Measurements from ENCODE around the gene NRGN. TPM values are rescaled to one million over a fixed set of nuclear protein-coding genes. Genes with fewer than 3 reads are reported as not detected.

NRGN gene
- total RNA-seq, 1 donor: 0.43 TPM

GRCh38 chr11:124724979-124725718 lies 14.6 kb upstream of the NRGN start:
- TF ChIP-seq CTCF (IDR thresholded peaks at IDR 0.05; ENCODE audit: insufficient read depth, low read depth, low read length): no peak
- H3K4me3 ChIP-seq (ENCODE audit: low read depth, low read length): no peak overlapping the region
- no peak for DNase-seq (ENCODE audit: low read depth)

- no peak for TF ChIP-seq CTCF (IDR thresholded peaks at IDR 0.05; ENCODE audit: insufficient read depth, low read depth, low read length)
- no peak overlapping the region for H3K4me3 ChIP-seq (ENCODE audit: low read depth, low read length)
- no peak for DNase-seq (ENCODE audit: low read depth)
Measured at GRCh38 chr11:124725719-124726105, 14.0 kb upstream of the NRGN start.

- no peak for TF ChIP-seq CTCF (IDR thresholded peaks at IDR 0.05; ENCODE audit: insufficient read depth, low read depth, low read length)
- DNase-seq (ENCODE audit: low read depth): no peak
- no peak overlapping the region for H3K4me3 ChIP-seq (ENCODE audit: low read depth, low read length)
Measured at GRCh38 chr11:124727474-124727873, 12.3 kb upstream of the NRGN start.

GRCh38 chr11:124728134-124728533 lies 11.6 kb upstream of the NRGN start:
- H3K4me3 ChIP-seq (ENCODE audit: low read depth, low read length): no peak overlapping the region
- no peak for DNase-seq (ENCODE audit: low read depth)
- no peak for TF ChIP-seq CTCF (IDR thresholded peaks at IDR 0.05; ENCODE audit: insufficient read depth, low read depth, low read length)

GRCh38 chr11:124729571-124729970 lies 10.2 kb upstream of the NRGN start:
- H3K4me3 ChIP-seq (ENCODE audit: low read depth, low read length): no peak overlapping the region
- DNase-seq (ENCODE audit: low read depth): no peak
- TF ChIP-seq CTCF (IDR thresholded peaks at IDR 0.05; ENCODE audit: insufficient read depth, low read depth, low read length): no peak

GRCh38 chr11:124732230-124732629 lies 7.5 kb upstream of the NRGN start:
- DNase-seq (ENCODE audit: low read depth): no peak
- no peak for TF ChIP-seq CTCF (IDR thresholded peaks at IDR 0.05; ENCODE audit: insufficient read depth, low read depth, low read length)
- H3K4me3 ChIP-seq (ENCODE audit: low read depth, low read length): no peak overlapping the region

- H3K4me3 ChIP-seq (ENCODE audit: low read depth, low read length): no peak overlapping the region
- no peak for DNase-seq (ENCODE audit: low read depth)
- TF ChIP-seq CTCF (IDR thresholded peaks at IDR 0.05; ENCODE audit: insufficient read depth, low read depth, low read length): no peak
Measured at GRCh38 chr11:124736736-124737135, 3.0 kb upstream of the NRGN start.

Data from fibroblast of villous mesenchyme (primary cell).